Islet of Langerhans (tissue), 1 donor: Measurements from ENCODE around the gene TTPAL.
"Not testable (repeated sequence)": the region's sequence is repeated elsewhere in the genome, so short reads cannot be mapped to it uniquely, and the experiment has no call there.

Experiments used
- FAIRE-seq: peaks from one replicate; lab custom pipeline; 2011; peaks lifted over from hg19 to GRCh38; lab: Jason Lieb, UNC

Gene TTPAL

DNA sequence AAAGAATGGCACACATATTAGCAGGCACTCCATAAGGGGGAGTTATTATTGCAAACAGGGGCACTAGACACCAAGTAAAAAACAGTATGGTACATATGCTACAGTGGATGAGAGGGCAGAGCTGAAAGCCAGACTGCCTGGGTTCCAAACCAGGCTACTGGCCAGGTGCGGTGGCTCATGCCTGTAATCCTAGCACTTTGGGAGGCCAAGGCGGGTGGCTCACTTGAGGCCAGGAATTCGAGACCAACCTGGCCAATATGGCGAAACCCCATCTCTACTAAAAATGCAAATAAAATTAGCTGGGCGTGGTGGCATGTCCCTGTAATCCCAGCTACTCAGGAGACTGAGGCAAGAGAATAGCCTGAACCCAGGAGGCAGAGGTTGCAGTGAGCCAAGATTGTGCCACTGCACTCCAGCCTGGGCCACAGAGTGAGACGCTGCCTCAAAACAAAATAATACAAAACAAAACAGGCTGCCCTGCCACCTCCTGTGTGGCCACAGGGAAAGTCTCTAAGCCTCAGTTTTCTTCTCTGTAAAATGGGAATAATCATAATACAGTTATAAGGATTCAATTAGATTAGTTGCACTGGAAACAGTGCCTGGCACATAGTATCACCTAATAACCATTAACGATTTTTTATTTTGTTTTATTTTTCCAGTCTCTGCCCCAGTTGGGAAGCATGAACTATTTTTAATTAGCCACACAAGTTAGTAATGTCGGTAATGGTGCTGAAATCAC is 7.5 kb upstream of the TTPAL start:
- no peak for FAIRE-seq

DNA sequence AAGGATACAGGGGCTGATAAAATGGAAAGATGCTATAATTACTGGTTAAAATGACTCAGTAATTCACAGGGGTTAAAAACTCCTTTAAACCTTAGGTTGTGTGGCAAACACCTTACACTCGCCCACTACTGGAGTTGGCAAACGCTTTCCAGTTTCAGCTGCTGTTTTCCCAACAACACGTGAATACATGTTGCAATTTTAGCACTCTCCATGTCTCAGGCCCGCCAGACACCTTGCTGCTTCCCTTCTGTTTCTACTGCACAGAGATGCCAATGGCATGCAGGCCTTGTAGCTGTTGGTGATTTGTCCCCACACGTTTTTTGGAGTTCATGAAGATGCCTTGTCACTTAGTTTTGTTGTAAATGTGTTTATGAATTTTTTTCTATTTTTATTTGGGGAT is 5.3 kb upstream of the TTPAL start:
- FAIRE-seq: no peak

DNA sequence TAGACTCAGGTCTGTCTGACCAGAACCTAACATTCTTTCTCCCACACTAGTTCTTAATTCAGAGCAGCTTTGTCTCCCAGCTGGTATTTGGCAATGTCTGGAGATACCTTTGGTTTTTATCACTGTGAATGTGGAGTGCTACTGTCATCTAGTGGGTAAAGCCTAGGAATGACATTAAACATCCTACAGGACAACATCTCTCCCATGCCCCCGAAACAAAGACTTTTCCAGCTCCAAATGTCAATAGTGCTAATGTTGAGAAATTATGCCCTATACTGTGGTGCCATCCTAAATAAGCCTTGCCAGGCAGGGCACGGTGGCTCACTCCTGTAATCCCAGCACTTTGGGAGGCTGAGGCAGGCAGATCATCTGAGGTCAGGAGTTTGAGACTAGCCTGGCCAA is 4.2 kb upstream of the TTPAL start:
- no peak for FAIRE-seq

DNA sequence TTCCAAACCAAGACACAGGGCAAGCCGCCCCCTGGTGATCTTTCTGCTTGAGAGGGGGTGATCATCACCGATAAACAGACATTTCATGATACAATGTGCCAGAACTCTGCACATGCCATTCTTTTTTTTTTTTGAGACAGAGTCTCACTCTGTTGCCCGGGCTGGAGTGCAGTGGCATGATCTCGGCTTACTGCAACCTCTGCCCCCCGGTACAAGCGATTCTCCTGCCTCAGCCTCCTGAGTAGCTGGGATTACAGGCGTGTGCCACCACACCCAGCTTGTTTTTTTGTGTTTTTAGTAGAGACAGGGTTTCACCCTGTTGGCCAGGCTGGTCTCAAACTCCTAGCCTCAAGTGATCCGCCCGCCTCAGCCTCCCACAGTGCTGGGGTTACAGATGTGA is 3.4 kb upstream of the TTPAL start:
- FAIRE-seq: not testable (repeated sequence)

DNA sequence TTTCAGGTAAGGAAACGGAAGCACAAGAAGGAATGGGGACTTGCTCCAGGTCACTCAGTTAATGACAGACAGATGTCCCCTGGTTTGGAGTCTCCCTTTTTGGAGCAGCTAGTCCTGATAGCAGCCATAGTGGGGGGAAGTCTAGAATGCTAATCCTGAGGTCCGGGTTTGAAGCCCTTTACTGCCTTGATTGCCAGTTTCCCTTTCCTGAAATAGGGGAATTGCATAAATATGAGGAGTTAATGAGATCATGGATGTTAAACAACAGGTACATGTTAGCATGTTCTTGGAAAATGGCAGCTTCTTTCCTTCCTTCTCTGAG is 341 bp upstream of the TTPAL start:
- FAIRE-seq: no peak

DNA sequence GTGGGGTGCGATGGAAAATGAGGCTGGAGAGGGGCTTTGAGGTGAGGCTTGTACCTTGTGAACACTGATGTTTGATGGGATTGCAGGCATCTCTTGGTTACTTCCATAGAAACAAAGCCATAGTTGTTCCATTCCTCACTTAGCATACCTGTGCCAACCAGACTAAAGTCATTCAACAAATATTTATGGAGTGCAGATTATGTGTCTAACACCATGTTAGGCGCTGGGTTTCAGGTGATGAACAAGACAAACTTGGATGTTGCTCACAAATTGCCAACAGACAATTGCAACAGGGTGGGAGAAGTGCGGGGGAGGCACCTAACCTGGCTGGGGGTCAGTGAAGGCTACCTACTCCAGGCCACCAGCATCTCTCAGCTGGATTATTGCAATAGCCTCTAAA is 1.5 kb downstream of the TTPAL start:
- no peak for FAIRE-seq

DNA sequence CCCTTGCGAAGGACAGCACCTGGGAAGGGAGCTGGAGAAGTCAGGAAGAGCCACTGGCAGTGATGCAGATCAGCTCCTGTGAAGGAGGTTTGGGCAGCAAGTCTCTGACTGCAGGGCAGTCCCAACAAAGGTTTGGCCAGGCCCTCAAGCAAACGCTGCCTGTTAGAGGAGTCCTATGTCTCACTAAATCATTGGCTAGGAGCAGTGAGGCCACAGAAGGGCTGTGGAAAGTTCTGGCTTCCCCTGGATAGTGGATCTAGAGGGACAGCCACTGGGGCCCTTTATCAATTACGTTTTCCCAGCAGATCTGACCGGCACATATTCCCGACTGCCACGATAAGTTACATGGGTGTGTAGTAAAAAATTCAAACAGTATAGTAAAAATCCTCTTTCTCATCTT is 2.5 kb downstream of the TTPAL start:
- no peak for FAIRE-seq

DNA sequence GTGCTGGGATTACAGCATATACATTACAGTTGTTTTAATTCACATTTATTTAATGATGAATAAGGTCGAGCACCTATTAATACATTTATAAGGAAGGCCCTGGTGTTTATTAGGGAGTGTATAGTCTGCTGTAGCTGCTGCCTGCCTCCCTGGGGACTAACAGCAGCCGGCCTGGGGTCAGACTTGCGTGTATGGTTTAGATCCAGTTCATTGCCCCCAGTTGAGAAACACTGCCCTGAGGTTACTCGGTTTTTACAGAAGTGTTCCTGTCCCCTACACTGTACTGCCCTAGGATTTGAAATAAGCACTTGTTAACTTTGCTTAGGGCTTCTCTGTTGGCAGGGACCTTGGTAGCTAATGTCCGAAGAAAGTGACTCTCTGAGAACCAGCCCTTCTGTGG is 4.0 kb downstream of the TTPAL start:
- no peak for FAIRE-seq

DNA sequence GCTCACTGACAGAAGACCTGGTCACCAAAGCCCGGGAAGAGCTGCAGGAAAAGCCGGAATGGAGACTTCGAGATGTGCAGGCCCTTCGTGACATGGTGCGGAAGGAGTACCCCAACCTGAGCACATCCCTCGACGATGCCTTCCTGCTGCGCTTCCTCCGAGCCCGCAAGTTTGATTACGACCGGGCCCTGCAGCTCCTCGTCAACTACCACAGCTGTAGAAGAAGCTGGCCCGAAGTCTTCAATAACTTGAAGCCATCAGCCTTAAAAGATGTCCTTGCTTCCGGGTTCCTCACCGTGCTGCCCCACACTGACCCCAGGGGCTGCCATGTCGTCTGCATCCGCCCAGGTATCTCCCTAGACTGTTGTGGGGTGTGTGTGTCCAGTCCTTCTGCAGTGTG is 4.4 kb downstream of the TTPAL start:
- FAIRE-seq: no peak

DNA sequence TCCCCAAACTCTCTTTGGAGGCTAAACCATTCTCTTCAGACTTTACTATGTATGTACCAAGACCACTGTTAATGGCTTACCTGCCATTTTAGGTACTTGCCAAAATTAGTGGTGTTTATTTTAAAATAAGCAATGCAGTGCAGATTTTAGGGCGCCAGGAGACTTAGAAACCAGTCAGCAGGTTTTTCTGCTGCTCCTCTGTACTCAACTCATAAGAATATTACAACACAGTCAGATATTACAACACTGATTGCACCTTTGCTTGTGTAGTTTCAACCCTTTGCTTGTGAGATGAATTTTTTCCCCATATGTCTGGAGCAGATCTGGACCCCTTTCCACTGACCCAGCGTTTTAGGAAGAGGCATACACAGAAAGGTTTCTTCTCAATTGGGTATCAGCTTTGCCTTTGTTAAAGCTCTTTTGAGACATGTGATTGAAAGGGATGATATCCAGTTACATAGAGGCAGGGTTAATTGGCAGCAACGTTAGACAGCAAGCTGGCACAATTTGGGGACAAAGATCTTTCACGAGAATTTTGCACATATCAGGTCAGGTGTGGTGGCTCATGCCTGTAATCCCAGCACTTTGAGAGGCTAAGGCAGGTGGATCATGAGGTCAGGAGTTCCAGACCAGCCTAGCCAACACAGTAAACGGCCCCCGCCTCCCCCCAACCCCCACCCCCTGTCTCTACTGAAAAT is 6.2 kb downstream of the TTPAL start:
- FAIRE-seq: no peak

DNA sequence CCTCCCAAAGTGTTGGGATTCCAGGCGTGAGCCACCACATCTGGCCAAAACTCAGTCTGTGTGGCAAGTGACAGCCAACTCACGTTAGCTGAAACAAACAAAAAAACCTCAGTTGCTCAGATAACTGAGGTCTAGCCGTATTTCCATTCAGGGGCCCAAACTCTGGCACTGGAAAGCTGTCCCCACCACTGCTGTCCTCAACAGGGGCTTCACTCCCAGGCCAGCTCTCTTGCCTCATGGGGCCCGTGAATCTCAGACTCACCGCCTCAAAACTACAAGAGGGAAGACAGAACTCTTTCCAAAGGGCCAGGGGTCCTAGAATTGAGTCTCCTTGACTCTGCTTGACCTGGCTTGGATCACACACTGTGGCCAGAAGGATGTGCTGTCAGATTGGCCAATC is 7.4 kb downstream of the TTPAL start:
- FAIRE-seq: no peak

DNA sequence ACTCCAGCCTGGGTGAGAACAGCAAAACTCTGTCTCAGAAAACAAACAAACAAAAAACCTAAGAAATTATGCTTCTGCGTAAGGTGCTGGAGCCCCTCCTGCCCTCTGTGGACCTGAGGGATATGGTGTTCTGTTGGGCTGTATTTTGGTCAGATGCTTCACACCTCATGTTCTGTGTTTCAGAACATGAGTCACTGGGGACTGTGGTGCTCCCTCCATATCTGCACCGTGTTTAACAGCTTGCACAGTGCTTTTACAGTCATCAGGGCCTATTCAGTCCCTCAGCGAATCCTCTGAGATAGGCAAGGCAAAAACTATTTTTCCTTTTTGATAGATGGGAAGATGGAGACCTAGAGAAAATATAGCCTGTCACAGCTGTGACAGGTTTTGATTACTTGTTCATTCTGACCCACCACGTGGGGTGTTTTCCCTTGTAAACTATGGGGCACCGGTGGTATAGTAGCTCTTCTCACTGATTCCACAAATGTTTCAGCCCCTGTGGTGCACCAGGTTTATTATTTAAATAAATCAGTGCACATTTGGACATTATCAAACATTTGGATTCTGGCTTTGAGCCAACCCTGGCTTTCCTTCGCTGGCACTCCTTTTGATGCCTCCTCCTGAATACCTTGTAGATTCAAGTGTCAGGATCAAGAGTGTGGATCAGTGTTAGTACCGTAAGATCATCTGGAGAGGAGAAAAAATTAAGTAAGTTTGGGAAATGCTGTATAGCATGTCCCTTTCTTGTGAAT is 9.6 kb downstream of the TTPAL start:
- no peak for FAIRE-seq

DNA sequence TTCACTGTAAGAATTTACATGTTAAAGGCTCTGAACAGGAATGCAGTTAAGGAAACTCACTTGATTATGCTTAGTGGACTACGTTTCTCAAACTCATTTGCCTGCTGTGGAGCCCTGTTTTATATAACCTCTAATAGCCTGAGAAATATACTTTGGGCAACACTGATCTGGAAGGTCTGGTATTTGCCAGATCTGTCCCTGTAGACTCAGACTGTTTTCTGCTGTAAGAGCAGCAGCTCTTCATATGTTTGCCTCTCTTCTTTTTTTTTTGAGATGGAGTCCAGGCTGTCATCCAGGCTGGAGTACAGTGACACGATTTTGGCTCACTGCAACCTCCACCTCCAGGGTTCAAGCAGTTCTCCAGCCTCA is 10.1 kb downstream of the TTPAL start:
- FAIRE-seq: no peak

DNA sequence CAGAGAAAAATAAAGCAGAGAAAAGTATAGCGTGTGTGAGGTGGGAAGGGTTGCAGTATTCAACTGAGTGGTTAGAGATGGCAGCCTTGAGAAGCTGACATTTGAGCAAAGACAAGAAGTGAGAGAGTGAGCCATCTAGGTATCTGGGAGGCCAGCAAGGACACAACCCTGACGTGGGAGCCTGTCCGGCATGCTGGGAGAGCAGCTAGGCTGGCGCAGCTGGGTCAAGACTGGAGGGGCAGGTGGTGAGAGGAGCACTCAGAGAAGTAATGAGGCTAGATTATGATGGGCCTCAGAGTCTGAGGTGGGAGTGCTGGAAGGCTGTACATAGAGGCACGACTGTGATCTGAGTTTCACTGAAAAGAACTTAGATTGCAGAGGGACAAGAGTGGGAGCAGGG is 12.9 kb downstream of the TTPAL start:
- no peak for FAIRE-seq

DNA sequence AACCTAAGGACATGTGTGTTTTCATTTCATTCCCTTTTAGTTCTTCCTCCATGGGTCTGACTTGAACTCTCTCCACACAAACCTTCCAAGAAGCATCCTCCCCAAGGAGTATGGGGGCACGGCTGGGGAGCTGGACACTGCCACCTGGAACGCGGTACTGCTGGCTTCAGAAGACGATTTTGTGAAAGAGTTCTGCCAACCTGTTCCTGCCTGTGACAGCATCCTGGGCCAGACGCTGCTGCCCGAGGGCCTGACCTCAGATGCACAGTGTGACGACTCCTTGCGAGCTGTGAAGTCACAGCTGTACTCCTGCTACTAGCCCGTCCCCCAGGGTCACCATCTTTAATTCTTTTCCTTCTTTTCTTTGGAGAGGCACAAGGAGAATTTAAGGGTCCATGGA is 13.5 kb downstream of the TTPAL start:
- FAIRE-seq: no peak

DNA sequence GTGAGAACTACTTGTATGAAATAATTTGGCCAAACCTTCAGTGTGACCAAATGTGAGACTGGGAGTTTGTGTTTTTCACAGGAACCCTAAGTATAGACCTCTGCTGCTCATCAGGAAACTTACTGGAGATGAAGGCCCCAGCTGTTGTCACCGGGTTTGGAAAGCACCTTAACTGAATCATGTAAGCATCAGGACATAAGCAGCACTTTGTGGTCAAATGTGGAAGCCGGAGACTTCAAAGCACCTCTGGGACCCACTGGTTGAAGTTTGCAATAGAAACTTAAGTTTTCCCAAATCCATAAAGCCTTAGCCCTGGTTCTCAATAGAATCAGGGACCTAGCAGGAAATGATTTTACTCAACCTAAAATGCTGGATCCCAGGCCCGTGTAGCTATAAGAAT is 14.3 kb downstream of the TTPAL start:
- no peak for FAIRE-seq

DNA sequence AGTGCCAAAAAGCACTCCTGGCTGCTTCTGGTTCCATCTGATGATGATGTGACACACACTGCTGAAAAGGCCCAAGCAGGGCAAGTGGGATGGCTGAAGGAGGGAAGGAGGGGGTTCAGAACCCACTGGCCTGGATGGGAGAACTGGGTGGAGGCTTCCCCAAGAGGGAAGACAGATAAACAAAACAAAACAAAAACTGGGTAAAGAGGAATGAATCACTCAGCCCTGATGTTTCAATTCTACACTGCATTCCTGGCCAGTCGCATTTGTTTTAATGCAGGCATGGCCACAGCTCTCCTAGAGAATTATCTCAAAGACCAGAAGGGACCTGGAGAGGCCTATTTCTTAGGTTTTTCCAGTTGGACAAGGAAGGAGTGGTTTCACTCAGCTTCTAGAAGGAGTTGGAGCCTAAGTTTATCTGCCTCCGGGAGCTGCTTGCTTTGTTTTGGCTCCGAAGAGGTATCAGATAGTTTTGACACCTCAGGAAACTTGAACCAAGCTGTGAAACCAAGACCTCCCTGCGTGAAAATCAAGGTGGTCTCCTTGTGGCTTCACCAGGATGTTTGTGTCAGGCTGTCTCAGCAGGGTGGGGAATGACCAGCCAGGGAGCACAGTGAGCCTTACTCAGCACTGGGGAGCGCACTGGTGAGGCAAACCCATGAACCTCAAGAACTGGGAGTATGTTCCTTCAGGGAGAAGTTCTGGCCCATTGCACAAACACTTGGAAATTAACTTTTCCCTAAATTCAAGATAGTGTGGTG is 16.1 kb downstream of the TTPAL start:
- no peak for FAIRE-seq

DNA sequence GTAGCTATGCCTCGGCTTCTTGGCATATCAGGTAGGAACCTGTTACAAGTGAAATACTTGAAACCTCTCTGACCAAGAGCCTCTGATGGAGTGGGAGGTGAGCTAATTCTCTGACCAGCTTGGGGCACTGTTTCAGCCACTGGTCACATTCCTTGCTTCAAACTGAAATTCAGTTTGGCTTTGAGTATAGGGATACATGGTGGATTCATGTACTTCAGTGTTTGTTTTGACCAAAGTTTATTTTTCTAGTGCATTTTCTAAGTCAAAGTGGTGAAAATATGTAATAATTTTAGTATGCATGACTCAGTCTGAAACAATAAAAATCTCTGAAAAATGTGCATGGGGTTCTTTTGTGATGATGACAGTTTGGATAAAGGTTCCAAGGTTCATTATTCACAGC is 18.6 kb downstream of the TTPAL start:
- FAIRE-seq: no peak

DNA sequence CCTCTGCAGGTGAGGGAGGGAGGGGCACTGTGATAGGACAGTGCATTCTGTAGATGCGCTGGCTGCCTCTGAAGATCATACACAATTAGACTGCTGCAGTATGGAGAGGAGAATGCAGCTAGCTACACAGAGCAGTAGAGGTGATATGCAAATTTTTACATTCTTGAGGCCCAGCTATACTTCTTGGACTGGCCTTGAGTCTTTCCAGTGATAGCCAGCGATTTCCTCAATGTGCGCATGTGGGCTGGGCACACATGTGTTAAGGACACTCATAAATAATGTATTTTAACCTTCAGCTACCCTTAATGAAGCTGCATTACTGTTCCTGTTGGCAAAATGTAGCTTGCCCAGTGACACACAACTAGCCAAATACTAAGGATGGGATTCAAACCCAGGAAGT is 19.0 kb downstream of the TTPAL start:
- FAIRE-seq: no peak

DNA sequence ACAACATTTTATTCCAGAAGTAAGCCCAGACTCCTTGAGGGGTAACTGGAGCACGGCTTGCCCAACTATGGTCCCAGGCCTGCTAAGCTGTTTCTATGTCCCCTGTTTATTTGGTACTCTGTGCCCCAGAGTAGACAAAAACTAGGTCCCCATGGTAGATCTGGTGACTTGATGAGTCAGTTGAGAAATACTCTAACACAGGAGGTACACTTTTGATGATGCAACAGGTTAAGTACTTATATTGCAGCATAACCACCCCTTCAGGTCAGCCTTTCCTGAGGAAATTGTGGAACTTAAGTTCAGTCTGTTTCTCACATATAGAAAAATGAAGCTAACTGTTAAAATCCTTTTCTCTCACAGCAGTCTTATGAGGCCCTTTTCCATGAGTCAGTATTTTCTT is 19.6 kb downstream of the TTPAL start:
- FAIRE-seq: no peak

DNA sequence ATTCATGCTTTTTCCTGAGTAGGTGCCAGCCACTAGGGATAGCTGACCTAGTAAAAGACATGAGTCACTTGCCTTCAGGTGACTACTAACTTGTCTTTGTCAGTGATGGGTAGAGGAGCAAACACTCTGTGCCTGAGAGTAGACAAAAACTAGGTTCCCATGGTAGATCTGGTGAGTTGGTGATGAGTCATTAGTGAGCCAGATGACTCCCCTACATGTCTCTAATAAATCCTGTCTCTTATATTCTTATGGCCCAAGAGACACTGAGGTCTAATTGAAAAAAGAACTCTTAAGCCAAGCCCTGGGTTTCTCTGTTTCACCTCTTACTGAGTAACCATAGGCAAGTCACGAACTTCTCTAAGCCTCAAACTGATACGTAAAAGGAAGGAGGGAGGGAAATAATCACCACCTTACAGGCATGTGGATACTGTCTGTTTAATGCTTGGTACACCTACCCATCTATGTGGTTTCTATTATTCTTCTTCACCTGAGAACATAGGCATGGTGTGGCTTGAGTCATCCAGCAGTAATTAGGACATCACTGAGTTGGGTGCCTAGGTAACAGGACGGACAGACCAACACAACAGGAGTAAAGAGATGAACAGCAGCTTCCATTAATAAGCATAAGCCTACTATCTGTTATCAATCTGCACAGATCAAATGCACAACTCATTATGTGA is 20.3 kb downstream of the TTPAL start:
- no peak for FAIRE-seq

DNA sequence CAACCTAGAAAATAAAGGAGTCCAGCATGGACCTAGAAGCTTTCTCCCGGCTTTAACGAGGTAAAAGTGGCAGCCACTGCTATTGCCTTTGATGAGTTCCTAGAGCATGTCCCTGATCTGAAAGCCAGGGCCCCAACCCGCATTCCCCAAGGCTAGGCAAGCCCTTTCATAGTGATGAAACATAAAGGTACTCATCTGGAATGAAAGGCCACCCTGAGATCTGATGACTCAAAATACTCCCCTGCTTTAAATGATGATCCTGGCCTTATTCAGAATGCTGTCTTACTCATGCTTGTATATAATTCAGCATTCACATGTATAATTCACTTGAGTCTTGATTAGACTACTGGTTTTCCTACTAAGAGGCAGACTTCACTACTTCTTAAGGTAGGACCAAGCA is 21.3 kb downstream of the TTPAL start:
- FAIRE-seq: no peak
